Sigmoid colon (tissue), 7 donors: ENCODE measurements around the gene SERHL2. TPM values are rescaled to one million over a fixed set of nuclear protein-coding genes. Genes with fewer than 3 reads are reported as not detected.
A peak's percentile ranks its signal among the peaks of the same experiment; 100 is the strongest.
"Not testable (repeated sequence)": the region's sequence is repeated elsewhere in the genome, so short reads cannot be mapped to it uniquely, and the experiment has no call there.

Experiments used
- DNase-seq: peaks from one replicate; pipeline ENCODE4 v3.0.0-alpha.2; 2019
- H3K27ac ChIP-seq, 4 donors: fragments of 200-600 bp; sonication (generic); one replicate each; pipeline ENCODE4 v1.5.1; 2016 to 2019; ENCODE audit warnings: mild to moderate bottlenecking in 1 of 4
- H3K27me3 ChIP-seq, 3 donors: fragments of 200-600 bp; sonication (generic); one replicate each; pipeline ENCODE4 v1.5.1; 2019; ENCODE audit warnings: mild to moderate bottlenecking in 1 of 3
- H3K36me3 ChIP-seq, 4 donors: fragments of 200-600 bp; sonication (generic); one replicate each; pipeline ENCODE4 v1.5.1; 2016 to 2019
- H3K4me1 ChIP-seq, 4 donors: fragments of 200-600 bp; sonication (generic); one replicate each; pipeline ENCODE4 v1.5.1; 2017 to 2019
- H3K4me3 ChIP-seq, 4 donors: fragments of 200-600 bp; sonication (generic); one replicate each; pipeline ENCODE4 v1.5.1; 2017 to 2019; ENCODE audit warnings: mild to moderate bottlenecking in 2 of 4, moderate library complexity in 1 of 4
- H3K9me3 ChIP-seq, 4 donors: fragments of 200-600 bp in 3 of 4; sonication (generic) in 3 of 4; one replicate each; pipeline versions ENCODE4 v1.5.1 to v1.6.1; 2013 to 2019
- EP300 ChIP-seq, 4 donors: sonication (generic); formaldehyde crosslinking; IDR thresholded peaks; one replicate each; pipeline ENCODE4 v1.6.1; 2017; ENCODE audit warnings: antibody characterized with exemption in 4 of 4
- POLR2A ChIP-seq, 2 donors: fragments of 450-650 bp; IDR thresholded peaks; one replicate each; pipeline ENCODE4 v1.6.1; 2016; ENCODE audit warnings: antibody characterized with exemption in 2 of 2, mild to moderate bottlenecking in 2 of 2, moderate library complexity in 2 of 2
- POLR2AphosphoS5 ChIP-seq, 4 donors: sonication (generic); formaldehyde crosslinking; IDR thresholded peaks; one replicate each; pipeline ENCODE4 v1.6.1; 2017; ENCODE audit warnings: antibody characterized with exemption in 4 of 4
- WGBS, 2 donors: extraction: QIAGEN DNeasy Blood & Tissue Kit; methylation state at CpG; one replicate each; pipeline ENCODE4 v1.1.7; 2013; 5-methylcytosine and 5-hydroxymethylcytosine counted together
- intact Hi-C: fragments of 100-400 bp; cut with DNase I; formaldehyde crosslinking; loops from one replicate; pipeline ENCODE4 v1.15.1; 2023
- polyA plus RNA-seq, 3 donors: library from polyadenylated mRNA; stranded (reverse); fragments of 200-250 nt; gene quantifications; one replicate each; pipeline ENCODE4 v1.2.3, GENCODE V29; 2013
- total RNA-seq, 4 donors: library from RNA; depleted of rRNA; stranded (reverse); fragments of >200 nt; gene quantifications; one replicate each; pipeline ENCODE4 v1.1.0, GENCODE V29; 2016
- TF ChIP-seq, protein P1 (sequence below), 4 experiments: fragments of 450-650 bp in 3 of 4; fragments of 200-600 bp in 1 of 4; IDR thresholded peaks; one replicate each; pipeline ENCODE4 v1.5.1; 2016 to 2019; ENCODE audit warnings: antibody characterized with exemption in 4 of 4, mild to moderate bottlenecking in 3 of 4, moderate library complexity in 2 of 4
- donor health status: healthy with polysubstance abuse.
- donor health status: Bipolar disorder and iron deficiency.
- donor health status: healthy.

SERHL2 gene
- total and polyA plus RNA-seq, 7 donors: 0.92 to 6.1 (median 2.8) TPM

DNA sequence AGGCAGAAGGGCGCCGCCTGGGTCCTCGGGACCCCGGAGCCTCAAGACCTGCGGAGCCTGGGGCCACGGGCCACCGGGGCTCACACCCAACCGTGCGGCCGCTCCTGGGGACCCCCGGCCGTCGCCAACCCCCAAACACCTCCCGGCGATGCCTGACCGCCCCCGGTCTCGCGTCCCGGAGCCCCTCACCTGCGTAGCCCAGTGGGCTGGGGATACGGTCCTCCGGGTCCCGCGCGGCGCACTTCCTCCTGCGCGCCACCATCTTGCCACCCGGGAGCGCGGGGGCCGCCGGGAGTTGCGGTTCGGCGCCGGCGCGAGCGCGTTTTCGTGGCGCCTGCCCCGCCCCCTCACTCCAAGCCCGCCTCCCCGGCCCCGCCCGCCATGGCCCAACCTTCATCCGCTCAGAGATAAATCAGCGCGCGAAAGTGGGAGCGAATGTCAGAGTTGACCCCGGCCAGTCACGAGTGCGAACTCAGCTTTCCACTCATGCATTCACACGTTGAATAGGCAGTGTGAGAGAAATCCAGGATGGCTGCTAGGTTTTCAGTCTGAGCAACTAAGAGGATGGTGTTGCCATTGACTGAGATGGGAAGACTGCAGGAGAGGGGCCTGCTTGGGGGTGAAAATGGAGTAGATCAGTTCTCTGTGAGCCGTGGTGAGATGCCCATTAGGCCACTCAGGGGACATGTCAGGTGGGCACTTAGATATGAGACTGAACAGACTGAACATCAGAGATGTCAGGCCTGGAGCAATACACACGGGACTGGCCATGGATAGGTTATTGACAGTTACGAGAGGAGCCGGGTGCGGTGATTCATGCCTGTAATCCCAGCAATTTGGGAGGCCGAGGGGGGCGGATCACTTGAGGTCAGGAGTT is 34.0 kb upstream of the SERHL2 start, which contains the start of gene RRP7A:
Gene RRP7A, minus strand, starts transcription at position 272 of the 877 bp plus-strand sequence. Its CDS starts 10 bp downstream, at position 262.
- peak; percentile 87 for DNase-seq
- TF ChIP-seq POLR2A (IDR thresholded peaks at IDR 0.05): peak; percentile 42 to 84
- no peak for TF ChIP-seq EP300 (IDR thresholded peaks at IDR 0.05)
- TF ChIP-seq, protein P1, sequence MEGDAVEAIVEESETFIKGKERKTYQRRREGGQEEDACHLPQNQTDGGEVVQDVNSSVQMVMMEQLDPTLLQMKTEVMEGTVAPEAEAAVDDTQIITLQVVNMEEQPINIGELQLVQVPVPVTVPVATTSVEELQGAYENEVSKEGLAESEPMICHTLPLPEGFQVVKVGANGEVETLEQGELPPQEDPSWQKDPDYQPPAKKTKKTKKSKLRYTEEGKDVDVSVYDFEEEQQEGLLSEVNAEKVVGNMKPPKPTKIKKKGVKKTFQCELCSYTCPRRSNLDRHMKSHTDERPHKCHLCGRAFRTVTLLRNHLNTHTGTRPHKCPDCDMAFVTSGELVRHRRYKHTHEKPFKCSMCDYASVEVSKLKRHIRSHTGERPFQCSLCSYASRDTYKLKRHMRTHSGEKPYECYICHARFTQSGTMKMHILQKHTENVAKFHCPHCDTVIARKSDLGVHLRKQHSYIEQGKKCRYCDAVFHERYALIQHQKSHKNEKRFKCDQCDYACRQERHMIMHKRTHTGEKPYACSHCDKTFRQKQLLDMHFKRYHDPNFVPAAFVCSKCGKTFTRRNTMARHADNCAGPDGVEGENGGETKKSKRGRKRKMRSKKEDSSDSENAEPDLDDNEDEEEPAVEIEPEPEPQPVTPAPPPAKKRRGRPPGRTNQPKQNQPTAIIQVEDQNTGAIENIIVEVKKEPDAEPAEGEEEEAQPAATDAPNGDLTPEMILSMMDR (IDR thresholded peaks at IDR 0.05): no peak
- peak; percentile 66 to 95 (median 78) for TF ChIP-seq POLR2AphosphoS5 (IDR thresholded peaks at IDR 0.05)
- H3K36me3 ChIP-seq: peaks cover 0 to 24% (median 5%) of the 10 kb centered on the region in 4 donors
- peaks cover 0 to 12% (median 7%) of the 10 kb centered on the region in 4 donors for H3K4me1 ChIP-seq
- H3K4me3 ChIP-seq: peak within 1 kb of the TSS; percentile 69 to 98 (median 80)
- intact Hi-C loops: no loop called here
- no peaks in the 10 kb centered on the region for H3K9me3 ChIP-seq
- WGBS, 2 donors: 3 to 7% methylated on average over 65 of the region's 65 CpGs
- peak within 1 kb of the TSS; percentile 69 to 81 (median 78) for H3K27ac ChIP-seq
- H3K27me3 ChIP-seq: no peaks in the 10 kb centered on the region

DNA sequence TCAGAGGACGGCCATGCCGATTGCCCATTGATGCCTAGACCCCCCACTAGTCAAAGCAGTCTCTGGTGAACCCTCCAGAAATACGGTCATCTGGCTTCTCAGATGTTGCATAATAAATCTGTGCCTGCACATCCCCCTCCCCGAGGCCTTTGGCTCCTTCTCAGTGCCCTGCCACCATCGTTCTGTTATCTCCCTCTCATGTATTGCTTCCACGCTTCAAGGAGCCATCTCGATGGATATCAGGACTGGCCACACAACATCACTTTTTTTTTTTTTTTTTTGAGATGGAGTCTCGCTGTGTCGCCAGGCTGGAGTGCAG is 32.6 kb upstream of the SERHL2 start:
- no peak for DNase-seq
- peaks cover 0 to 12% (median 7%) of the 10 kb centered on the region in 4 donors for H3K4me1 ChIP-seq
- no peak overlapping the region for H3K4me3 ChIP-seq
- H3K27me3 ChIP-seq: no peaks in the 10 kb centered on the region
- H3K27ac ChIP-seq: no peak overlapping the region
- no peaks in the 10 kb centered on the region for H3K9me3 ChIP-seq
- intact Hi-C loops: no loop called here
- WGBS, 2 donors: 94 to 95% methylated on average over 9 of the region's 9 CpGs
- peaks cover 0 to 13% (median 2%) of the 10 kb centered on the region in 4 donors for H3K36me3 ChIP-seq
- TF ChIP-seq, protein P1 (IDR thresholded peaks at IDR 0.05): no peak
- TF ChIP-seq EP300 (IDR thresholded peaks at IDR 0.05): no peak
- TF ChIP-seq POLR2AphosphoS5 (IDR thresholded peaks at IDR 0.05): no peak
- TF ChIP-seq POLR2A (IDR thresholded peaks at IDR 0.05): no peak

DNA sequence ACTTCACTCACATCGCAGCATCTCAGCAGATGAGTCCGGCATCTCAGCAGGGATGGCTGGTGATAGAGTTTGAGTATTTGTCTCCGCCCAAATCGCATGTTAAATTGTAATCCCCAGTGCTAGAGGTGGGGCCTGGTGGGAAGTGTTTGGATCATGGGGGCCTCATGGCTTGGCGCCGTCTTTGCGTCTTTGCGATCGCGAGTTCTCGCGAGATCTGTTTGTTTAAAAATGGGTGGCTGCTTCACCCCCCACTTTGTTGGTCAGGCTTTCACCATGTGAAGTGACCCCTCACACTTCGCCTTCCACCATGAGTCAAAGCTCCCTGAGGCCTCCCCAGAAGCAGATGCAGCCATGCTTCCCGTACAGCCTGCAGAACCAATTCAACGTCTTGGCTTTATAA is 31.2 kb upstream of the SERHL2 start:
- Histone ChIP-seq H3K4me1 (peaks cover 0 to 12% (median 7%) of the 10 kb centered on the region in 4 donors), H3K9me3 (no peaks in the 10 kb centered on the region), H3K4me3 (no peak overlapping the region), H3K27me3 (no peaks in the 10 kb centered on the region), H3K36me3 (no peaks in the 10 kb centered on the region), H3K27ac (no peak overlapping the region)
- intact Hi-C loops: no loop called here
- 97 to 98% methylated on average over 15 of the region's 15 CpGs for WGBS, 2 donors
- DNase-seq: no peak
- TF ChIP-seq POLR2A (IDR thresholded peaks at IDR 0.05) (no peak), EP300 (IDR thresholded peaks at IDR 0.05) (no peak), POLR2AphosphoS5 (IDR thresholded peaks at IDR 0.05) (no peak)
- TF ChIP-seq, protein P1 (IDR thresholded peaks at IDR 0.05): no peak

DNA sequence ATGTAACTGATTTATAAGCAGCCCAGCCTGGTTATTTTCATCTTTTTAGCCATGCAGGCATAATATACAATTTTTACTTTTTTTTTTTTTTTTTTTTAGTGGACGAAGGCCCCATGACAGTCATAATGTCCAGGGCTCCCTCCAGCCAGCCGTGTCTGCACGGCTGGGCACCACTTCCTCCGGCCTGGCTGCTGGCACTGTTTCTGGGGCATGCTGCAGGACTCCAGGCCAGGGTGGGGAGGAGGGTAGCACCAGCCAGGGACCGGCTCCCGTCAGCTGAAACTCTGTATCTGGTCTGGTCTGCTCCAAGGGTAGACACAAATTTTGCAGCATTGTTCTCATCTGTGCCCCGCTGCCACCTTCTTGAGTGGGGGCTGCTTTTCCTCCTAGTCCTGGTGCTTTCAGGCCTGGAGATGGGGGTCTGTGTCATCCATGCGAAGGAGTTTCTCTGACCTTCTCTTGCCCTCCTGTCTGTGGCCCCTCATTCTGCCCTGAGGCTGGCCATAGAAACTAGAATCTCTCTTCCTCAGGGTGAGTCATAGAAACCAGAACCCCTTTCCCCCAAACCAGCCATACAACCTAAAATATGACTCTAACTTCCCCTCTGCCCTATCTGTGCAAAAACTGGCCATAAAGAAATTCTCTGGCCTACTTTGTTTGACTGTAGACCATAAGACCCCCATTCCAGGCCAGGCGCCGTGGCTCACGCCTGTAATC is 25.0 kb upstream of the SERHL2 start:
- no peaks in the 10 kb centered on the region for H3K4me1 ChIP-seq
- no peaks in the 10 kb centered on the region for H3K36me3 ChIP-seq
- intact Hi-C loops: no loop called here
- TF ChIP-seq EP300 (IDR thresholded peaks at IDR 0.05): no peak
- TF ChIP-seq POLR2A (IDR thresholded peaks at IDR 0.05): no peak
- TF ChIP-seq, protein P1 (IDR thresholded peaks at IDR 0.05): no peak
- TF ChIP-seq POLR2AphosphoS5 (IDR thresholded peaks at IDR 0.05): no peak
- H3K27me3 ChIP-seq: no peaks in the 10 kb centered on the region
- no peak for DNase-seq
- H3K27ac ChIP-seq: no peak overlapping the region
- H3K9me3 ChIP-seq: no peaks in the 10 kb centered on the region
- 91 to 96% methylated on average over 11 of the region's 11 CpGs for WGBS, 2 donors
- H3K4me3 ChIP-seq: no peak overlapping the region

DNA sequence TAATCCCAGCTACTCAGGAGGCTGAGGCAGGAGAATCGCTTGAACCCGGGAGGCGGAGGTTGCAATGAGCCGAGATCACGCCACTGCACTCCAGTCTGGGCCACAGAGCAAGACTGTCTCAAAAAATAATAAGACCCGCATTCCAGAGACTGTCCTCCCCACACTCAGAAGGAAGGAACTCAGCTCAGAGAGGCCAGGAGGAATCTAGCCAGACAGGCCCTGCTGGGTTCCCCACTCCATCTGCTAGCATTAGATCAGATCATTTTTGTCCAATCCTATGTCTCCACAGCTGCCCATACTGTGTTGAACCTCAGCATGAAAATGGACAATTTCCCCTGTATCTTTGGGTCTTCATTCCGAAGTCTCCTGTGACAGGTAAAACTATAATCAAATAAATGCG is 24.3 kb upstream of the SERHL2 start:
- not testable (repeated sequence) for DNase-seq

DNA sequence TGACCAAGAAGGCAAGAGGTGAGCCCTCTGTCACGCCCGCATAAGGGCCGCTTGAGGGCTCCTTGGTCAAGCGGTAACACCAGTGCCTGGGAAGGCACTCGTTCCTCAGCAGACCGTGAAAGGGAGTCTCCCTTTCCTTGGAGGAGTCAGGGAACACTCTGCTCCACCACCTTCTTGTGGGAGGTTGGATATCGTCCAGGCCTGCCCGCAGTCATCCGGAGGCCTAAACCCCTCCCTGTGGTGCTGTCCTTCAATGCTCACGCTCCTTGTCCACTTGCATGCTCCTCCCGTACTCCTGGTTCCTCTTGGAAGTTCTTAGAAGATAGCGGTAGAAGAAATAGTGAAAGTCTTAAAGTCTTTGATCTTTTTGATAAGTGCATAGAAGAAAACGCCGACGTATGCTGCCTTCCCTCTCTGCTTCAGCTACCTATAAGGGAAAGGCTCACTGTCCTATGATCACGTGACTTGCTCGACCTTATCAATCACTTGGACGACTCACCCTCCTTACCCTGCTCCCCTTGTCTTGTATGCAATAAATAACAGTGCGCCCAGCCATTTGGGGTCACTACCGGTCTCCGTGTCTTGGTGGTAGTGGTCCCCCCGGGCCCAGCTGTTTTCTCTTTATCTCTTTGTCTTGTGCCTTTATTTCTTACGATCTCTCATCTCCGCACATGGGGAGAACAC is 22.2 kb upstream of the SERHL2 start:
- H3K27me3 ChIP-seq, H3K27ac ChIP-seq, H3K36me3 ChIP-seq, H3K4me1 ChIP-seq, DNase-seq, intact Hi-C loops, H3K4me3 ChIP-seq, H3K9me3 ChIP-seq: not testable (repeated sequence)
- WGBS, 2 donors: 92 to 93% methylated on average over 24 of the region's 24 CpGs

More for the DNA sequence above, 24.3 kb upstream of the SERHL2 start:
- 91 to 96% methylated on average over 8 of the region's 8 CpGs for WGBS, 2 donors
- H3K4me3 ChIP-seq, H3K9me3 ChIP-seq, H3K27ac ChIP-seq, H3K36me3 ChIP-seq, intact Hi-C loops, H3K4me1 ChIP-seq, H3K27me3 ChIP-seq: not testable (repeated sequence)
